A549 (cell line): ENCODE data around the gene YBX2. TPM values are rescaled to one million over a fixed set of nuclear protein-coding genes. Genes with fewer than 3 reads are reported as not detected.

ENCODE experiments used
- ATAC-seq, 2 experiments: fragments of 200-7000 bp in 1 of 2; fragments of >200 bp in 1 of 2; cut with Nextera tagmentation in 1 of 2; cut with Tn5 transposase in 1 of 2; 3 replicates each; pipeline versions ENCODE4 v1.8.0 to v1.9.1; 2018 to 2020; ENCODE audit warnings: mild to moderate bottlenecking in 1 of 2, moderate library complexity in 1 of 2
- CTCF ChIA-PET: fragments of 300-600 bp; sonication (Branson Sonifier 250); formaldehyde crosslinking; extraction: SDS; loops from one replicate; lab custom pipeline; 2021; ENCODE audit warnings: antibody characterized with exemption, inconsistent platforms; lab: Yijun Ruan, JAX
- POLR2A ChIA-PET: fragments of 350-600 bp; formaldehyde crosslinking; extraction: SDS; loops from one replicate; lab custom pipeline; 2021; ENCODE audit warnings: antibody characterized with exemption, inconsistent platforms; lab: Yijun Ruan, JAX
- DNase-seq, 2 experiments: peaks; one replicate each; pipeline versions ENCODE4 v3.0.0 to v3.0.0-alpha.2; 2011 to 2016; ENCODE audit warnings: low read depth in 1 of 2, low spot score in 1 of 2
- FAIRE-seq: peaks from 2 replicates; lab custom pipeline; 2011; peaks lifted over from hg19 to GRCh38; lab: Jason Lieb, UNC
- H3K27ac ChIP-seq, 2 experiments: fragments of >200 bp; sonication (Bioruptor Twin); formaldehyde crosslinking; 3 replicates each; pipeline ENCODE4 v1.5.1; 2016 to 2017
- H3K4me1 ChIP-seq: fragments of >200 bp; sonication (Bioruptor Twin); formaldehyde crosslinking; 3 replicates; pipeline ENCODE4 v1.6.1; 2016
- H3K4me2 ChIP-seq: fragments of >200 bp; sonication (Bioruptor Twin); formaldehyde crosslinking; 3 replicates; pipeline ENCODE4 v1.6.1; 2016
- H3K4me3 ChIP-seq: fragments of >200 bp; sonication (Bioruptor Twin); formaldehyde crosslinking; 3 replicates; pipeline ENCODE4 v1.5.1; 2016
- H3K9me3 ChIP-seq: fragments of >200 bp; sonication (Bioruptor Twin); formaldehyde crosslinking; 3 replicates; pipeline ENCODE4 v1.6.1; 2016
- CBX8 ChIP-seq: fragments of 200-600 bp; sonication (generic); IDR thresholded peaks from 2 replicates; pipeline ENCODE4 v1.6.1; 2016
- CHD2 ChIP-seq: fragments of 150-350 bp; IDR thresholded peaks from 2 replicates; pipeline ENCODE4 v1.6.1; 2014; ENCODE audit warnings: low read length; ENCODE audit not compliant: partially characterized antibody
- CHD4 ChIP-seq: fragments of 200-600 bp; sonication (generic); IDR thresholded peaks from 2 replicates; pipeline ENCODE4 v1.6.1; 2016; ENCODE audit warnings: antibody characterized with exemption, mild to moderate bottlenecking, borderline replicate concordance
- FOSB ChIP-seq: fragments of 250-450 bp; sonication (Bioruptor Pico); IDR thresholded peaks from 2 replicates; pipeline ENCODE4 v1.5.0; 2020; ENCODE audit warnings: mild to moderate bottlenecking, moderate library complexity
- FOSL2 ChIP-seq, 2 experiments: fragments of 450-650 bp in 1 of 2; fragments of >200 bp in 1 of 2; sonication (Bioruptor Twin) in 1 of 2; formaldehyde crosslinking; IDR thresholded peaks; 2 replicates each; pipeline versions ENCODE4 v1.5.0 to v1.6.1; 2016 to 2020; ENCODE audit warnings: mild to moderate bottlenecking in 1 of 2, moderate library complexity in 1 of 2
- HEYL ChIP-seq: fragments of 250-450 bp; sonication (Bioruptor Pico); IDR thresholded peaks from 2 replicates; pipeline ENCODE4 v1.8.0; 2021; ENCODE audit warnings: mild to moderate bottlenecking, moderate library complexity
- HOXB5 ChIP-seq: fragments of 250-450 bp; sonication (Bioruptor Pico); IDR thresholded peaks from 2 replicates; pipeline ENCODE4 v1.5.0; 2020; ENCODE audit warnings: mild to moderate bottlenecking, moderate library complexity
- JUNB ChIP-seq: fragments of >200 bp; sonication (Bioruptor Twin); formaldehyde crosslinking; IDR thresholded peaks from 2 replicates; pipeline ENCODE4 v1.6.1; 2016
- KDM5A ChIP-seq: fragments of 200-600 bp; sonication (generic); IDR thresholded peaks from 2 replicates; pipeline ENCODE4 v1.6.1; 2016; ENCODE audit warnings: antibody characterized with exemption, mild to moderate bottlenecking
- POLR2A ChIP-seq: IDR thresholded peaks from 2 replicates; pipeline ENCODE4 v1.6.1; 2012; ENCODE audit warnings: mild to moderate bottlenecking, low read length
- POLR2AphosphoS2 ChIP-seq: conservative IDR thresholded peaks from 2 replicates; pipeline ENCODE4 v1.6.1; 2012; ENCODE audit warnings: low read length, improper control_type of control experiment, inconsistent platforms
- RAD21 ChIP-seq, 2 experiments: fragments of >200 bp in 1 of 2; sonication (Bioruptor Twin) in 1 of 2; formaldehyde crosslinking in 1 of 2; IDR thresholded peaks in 1 of 2; conservative IDR thresholded peaks in 1 of 2; 2 replicates in 1 of 2; 3 replicates in 1 of 2; pipeline ENCODE4 v1.6.1; 2012 to 2018; ENCODE audit warnings: inconsistent platforms in 1 of 2
- RFX5 ChIP-seq: fragments of 450-650 bp; IDR thresholded peaks from 2 replicates; pipeline ENCODE4 v1.7.1; 2014; ENCODE audit warnings: antibody characterized with exemption, mild to moderate bottlenecking, moderate library complexity
- SMC3 ChIP-seq: fragments of >200 bp; sonication (Bioruptor Twin); formaldehyde crosslinking; IDR thresholded peaks from 3 replicates; pipeline ENCODE4 v1.6.1; 2018; ENCODE audit warnings: inconsistent platforms
- WGBS: methylation state at CpG from one replicate; pipeline ENCODE4 v1.1.6; 2017; ENCODE audit errors: missing lambda C conversion rate; 5-methylcytosine and 5-hydroxymethylcytosine counted together
- polyA plus RNA-seq, 4 experiments: library from polyadenylated mRNA; depleted of rRNA in 3 of 4; stranded (reverse); fragments of >200 nt; fragmentation: RNase III in 1 of 4; extraction: RNeasy Plus Mini Kit Qiagen cat#74134 plus additional on column Dnase treatment in 1 of 4; gene quantifications; 2 replicates in 3 of 4; 3 replicates in 1 of 4; pipeline ENCODE4 v1.2.3, GENCODE V29; 2011 to 2017
- TF ChIP-seq, protein P1 (sequence below): IDR thresholded peaks from 2 replicates; pipeline ENCODE4 v1.6.1; 2012
- TF ChIP-seq, protein P2 (sequence below): fragments of 450-650 bp; IDR thresholded peaks from 2 replicates; pipeline ENCODE4 v1.6.1; 2014; ENCODE audit warnings: antibody characterized with exemption
- TF ChIP-seq, protein P3 (sequence below): fragments of 250-450 bp; sonication (Bioruptor Pico); IDR thresholded peaks from 2 replicates; pipeline ENCODE4 v1.5.0; 2021; ENCODE audit warnings: mild to moderate bottlenecking, moderate library complexity, borderline replicate concordance
- TF ChIP-seq, protein P4 (sequence below): fragments of 200-600 bp; sonication (generic); IDR thresholded peaks from 2 replicates; pipeline ENCODE4 v1.6.1; 2016; ENCODE audit warnings: antibody characterized with exemption, mild to moderate bottlenecking, moderate library complexity

Gene YBX2
- polyA plus RNA-seq, 2 of the 4 experiments (the other 2 are of a cell fraction), result 0.36 to 0.61 TPM

- WGBS, result 94% methylated on average over 65 of the region's 71 CpGs
- Histone ChIP-seq H3K9me3 (no peaks in the 10 kb centered on the region), H3K27ac (no peak overlapping the region; a peak in 1 of 6 replicates), H3K4me3 (no peak overlapping the region), H3K4me1 (peaks cover 57% of the 10 kb centered on the region), H3K4me2 (no peak overlapping the region)
- ChIA-PET CTCF (interaction anchor here (1.2 kb wide), 1 partner anchor 35 kb away, joined by 4 read pairs; no protein-coding TSS in a partner anchor), POLR2A (no interaction called here)
- ATAC-seq (no peak), FAIRE-seq (no peak), DNase-seq (no peak)
- TF ChIP-seq POLR2AphosphoS2, result no peak
- no peak for TF ChIP-seq KDM5A
- no peak for TF ChIP-seq FOSB (CRISPR knock-in tag)
- TF ChIP-seq, protein P1, sequence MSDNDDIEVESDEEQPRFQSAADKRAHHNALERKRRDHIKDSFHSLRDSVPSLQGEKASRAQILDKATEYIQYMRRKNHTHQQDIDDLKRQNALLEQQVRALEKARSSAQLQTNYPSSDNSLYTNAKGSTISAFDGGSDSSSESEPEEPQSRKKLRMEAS, result no peak
- no peak for TF ChIP-seq CBX8
- TF ChIP-seq HEYL (CRISPR knock-in tag), result no peak
- no peak for TF ChIP-seq CHD2
- no peak for TF ChIP-seq SMC3
- TF ChIP-seq, protein P2, sequence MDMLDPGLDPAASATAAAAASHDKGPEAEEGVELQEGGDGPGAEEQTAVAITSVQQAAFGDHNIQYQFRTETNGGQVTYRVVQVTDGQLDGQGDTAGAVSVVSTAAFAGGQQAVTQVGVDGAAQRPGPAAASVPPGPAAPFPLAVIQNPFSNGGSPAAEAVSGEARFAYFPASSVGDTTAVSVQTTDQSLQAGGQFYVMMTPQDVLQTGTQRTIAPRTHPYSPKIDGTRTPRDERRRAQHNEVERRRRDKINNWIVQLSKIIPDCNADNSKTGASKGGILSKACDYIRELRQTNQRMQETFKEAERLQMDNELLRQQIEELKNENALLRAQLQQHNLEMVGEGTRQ, result no peak
- TF ChIP-seq, protein P3, sequence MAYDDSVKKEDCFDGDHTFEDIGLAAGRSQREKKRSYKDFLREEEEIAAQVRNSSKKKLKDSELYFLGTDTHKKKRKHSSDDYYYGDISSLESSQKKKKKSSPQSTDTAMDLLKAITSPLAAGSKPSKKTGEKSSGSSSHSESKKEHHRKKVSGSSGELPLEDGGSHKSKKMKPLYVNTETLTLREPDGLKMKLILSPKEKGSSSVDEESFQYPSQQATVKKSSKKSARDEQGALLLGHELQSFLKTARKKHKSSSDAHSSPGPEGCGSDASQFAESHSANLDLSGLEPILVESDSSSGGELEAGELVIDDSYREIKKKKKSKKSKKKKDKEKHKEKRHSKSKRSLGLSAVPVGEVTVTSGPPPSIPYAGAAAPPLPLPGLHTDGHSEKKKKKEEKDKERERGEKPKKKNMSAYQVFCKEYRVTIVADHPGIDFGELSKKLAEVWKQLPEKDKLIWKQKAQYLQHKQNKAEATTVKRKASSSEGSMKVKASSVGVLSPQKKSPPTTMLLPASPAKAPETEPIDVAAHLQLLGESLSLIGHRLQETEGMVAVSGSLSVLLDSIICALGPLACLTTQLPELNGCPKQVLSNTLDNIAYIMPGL (CRISPR knock-in tag), result no peak
- no peak for TF ChIP-seq CHD4
- no peak for TF ChIP-seq HOXB5 (CRISPR knock-in tag)
- TF ChIP-seq, protein P4, sequence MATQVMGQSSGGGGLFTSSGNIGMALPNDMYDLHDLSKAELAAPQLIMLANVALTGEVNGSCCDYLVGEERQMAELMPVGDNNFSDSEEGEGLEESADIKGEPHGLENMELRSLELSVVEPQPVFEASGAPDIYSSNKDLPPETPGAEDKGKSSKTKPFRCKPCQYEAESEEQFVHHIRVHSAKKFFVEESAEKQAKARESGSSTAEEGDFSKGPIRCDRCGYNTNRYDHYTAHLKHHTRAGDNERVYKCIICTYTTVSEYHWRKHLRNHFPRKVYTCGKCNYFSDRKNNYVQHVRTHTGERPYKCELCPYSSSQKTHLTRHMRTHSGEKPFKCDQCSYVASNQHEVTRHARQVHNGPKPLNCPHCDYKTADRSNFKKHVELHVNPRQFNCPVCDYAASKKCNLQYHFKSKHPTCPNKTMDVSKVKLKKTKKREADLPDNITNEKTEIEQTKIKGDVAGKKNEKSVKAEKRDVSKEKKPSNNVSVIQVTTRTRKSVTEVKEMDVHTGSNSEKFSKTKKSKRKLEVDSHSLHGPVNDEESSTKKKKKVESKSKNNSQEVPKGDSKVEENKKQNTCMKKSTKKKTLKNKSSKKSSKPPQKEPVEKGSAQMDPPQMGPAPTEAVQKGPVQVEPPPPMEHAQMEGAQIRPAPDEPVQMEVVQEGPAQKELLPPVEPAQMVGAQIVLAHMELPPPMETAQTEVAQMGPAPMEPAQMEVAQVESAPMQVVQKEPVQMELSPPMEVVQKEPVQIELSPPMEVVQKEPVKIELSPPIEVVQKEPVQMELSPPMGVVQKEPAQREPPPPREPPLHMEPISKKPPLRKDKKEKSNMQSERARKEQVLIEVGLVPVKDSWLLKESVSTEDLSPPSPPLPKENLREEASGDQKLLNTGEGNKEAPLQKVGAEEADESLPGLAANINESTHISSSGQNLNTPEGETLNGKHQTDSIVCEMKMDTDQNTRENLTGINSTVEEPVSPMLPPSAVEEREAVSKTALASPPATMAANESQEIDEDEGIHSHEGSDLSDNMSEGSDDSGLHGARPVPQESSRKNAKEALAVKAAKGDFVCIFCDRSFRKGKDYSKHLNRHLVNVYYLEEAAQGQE, result no peak
Measured at GRCh38 chr17:7261379-7262191, 32.9 kb downstream of the YBX2 start.

GRCh38 chr17:7260651-7261378 lies 33.6 kb downstream of the YBX2 start:
- Histone ChIP-seq H3K9me3 (no peaks in the 10 kb centered on the region), H3K27ac (no peak overlapping the region; a peak in 1 of 6 replicates), H3K4me2 (no peak overlapping the region), H3K4me1 (peaks cover 50% of the 10 kb centered on the region), H3K4me3 (no peak overlapping the region)
- ChIA-PET POLR2A (no interaction called here), CTCF (interaction anchor here (1.0 to 2.2 kb wide), 3 partner anchors 18 to 36 kb away, joined by 4 to 12 read pairs (median 4); partner anchors contain the start of gene SLC2A4)
- WGBS, result 95% methylated on average over 54 of the region's 54 CpGs
- no peak for TF ChIP-seq RAD21 (conservative IDR thresholded peaks at IDR 0.05 in 1 of 2, IDR thresholded peaks at IDR 0.05 in 1 of 2)
- TF ChIP-seq CHD4, result no peak
- TF ChIP-seq JUNB, result no peak
- no peak for TF ChIP-seq POLR2A
- TF ChIP-seq RFX5, result no peak
- no peak for TF ChIP-seq FOSL2 (IDR thresholded peaks at IDR 0.05)
- no peak for TF ChIP-seq FOSL2 (CRISPR knock-in tag; IDR thresholded peaks at IDR 0.05)
- DNase-seq (no peak), ATAC-seq (0 out of 6 replicates have a peak, but pooled peaks of 1 of the 2 experiments have one; percentile 2), FAIRE-seq (no peak)
